ENCODE data around the gene AQP4.

Gene AQP4

DNA sequence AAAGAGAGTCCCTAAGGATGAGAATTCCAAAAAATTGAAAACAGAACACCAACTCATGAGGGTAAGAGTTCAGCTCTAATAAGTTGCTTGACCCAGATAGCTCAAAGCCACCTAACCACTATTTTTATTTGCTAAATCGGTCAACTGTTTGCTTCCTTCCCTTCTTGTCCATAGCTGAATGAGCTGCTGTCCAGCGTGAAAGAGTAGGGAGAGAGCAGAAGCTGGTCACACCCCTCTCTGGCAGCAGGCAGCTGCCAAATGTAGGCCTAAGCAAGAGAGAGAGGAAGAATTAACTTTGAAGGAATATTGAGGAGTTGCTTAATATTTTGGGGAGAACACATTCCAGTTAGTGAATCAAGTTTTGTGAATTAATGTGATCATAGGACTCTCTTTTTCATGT is 25.9 kb downstream of the AQP4 start:
- no peak for DNase-seq

DNA sequence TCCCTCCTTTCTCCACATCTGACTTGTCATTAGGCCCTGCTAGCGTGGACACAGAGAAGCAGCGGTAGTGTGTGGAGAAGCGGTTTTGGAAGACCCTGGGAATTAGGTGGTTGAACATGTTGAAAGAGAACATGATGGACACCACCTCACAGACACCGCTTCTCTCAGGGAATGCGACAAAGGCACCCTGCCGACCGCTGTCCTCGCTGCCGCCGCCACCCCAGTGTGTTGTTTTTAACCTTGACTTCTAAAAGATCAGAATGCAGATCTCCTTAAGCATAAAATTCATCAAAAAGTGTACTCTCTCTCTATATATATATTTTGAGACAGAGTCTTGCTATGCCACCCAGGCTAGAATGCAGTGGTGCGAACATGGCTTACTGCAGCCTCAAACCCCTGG is 33.2 kb downstream of the AQP4 start:
- DNase-seq, result no peak

GRCh38 chr18:26827581-26827980 is 37.9 kb downstream of the AQP4 start:
- DNase-seq, result no peak

DNA sequence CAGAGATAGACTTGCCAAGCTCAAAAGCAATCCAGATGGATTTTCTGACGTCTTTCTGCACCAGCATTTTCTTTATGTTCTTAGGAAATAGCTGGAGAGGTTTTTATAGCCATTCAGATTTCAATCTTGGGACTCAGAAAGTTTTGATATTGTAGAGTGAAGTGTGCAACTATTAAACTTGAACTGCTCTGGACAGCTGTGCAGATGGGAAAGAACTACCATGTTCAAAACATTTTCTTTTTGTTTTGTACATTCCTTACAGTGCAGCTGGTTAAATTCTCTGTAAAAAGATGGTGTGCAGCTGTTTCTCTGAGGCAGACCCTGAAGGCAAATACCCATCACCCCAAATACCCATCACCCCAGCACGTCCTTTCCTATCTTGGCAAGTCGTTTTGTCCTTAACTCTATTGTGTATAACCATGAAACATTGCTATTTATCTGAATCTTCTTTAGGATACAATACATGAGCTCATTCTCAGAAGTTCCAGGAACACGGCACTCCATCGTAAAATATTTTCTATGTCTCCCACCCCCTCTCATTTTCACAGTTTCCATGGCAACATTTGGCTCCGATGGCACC is 38.8 kb downstream of the AQP4 start:
- DNase-seq, result no peak

GRCh38 chr18:26821181-26821580 is 44.3 kb downstream of the AQP4 start:
- no peak for DNase-seq

DNA sequence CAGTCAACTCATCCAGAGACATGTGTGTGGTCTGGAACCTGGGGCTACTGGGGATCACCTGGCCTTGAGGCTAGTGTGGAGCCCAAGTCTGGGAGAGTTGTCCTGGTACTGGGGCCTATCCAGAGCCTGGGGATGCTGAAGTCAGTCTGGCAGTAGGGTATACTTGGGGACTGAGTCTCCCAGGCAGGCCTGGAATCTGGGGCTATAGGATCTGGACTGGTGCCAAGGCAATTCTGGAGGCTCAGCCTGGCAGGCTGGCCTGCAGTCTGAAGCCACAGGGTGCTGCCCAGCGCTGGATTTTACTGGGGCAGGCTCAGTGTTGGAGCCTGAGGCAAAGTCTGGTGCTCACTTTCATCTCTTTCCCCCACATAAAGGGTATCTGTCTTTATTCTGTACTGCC is 46.5 kb downstream of the AQP4 start:
- no peak for DNase-seq

- no peak for DNase-seq
Measured at GRCh38 chr18:26818461-26818860, 47.0 kb downstream of the AQP4 start.

GRCh38 chr18:26813043-26813442 is 52.5 kb downstream of the AQP4 start:
- DNase-seq, result no peak

GRCh38 chr18:26812462-26812861 is 53.0 kb downstream of the AQP4 start:
- DNase-seq, result no peak

DNA sequence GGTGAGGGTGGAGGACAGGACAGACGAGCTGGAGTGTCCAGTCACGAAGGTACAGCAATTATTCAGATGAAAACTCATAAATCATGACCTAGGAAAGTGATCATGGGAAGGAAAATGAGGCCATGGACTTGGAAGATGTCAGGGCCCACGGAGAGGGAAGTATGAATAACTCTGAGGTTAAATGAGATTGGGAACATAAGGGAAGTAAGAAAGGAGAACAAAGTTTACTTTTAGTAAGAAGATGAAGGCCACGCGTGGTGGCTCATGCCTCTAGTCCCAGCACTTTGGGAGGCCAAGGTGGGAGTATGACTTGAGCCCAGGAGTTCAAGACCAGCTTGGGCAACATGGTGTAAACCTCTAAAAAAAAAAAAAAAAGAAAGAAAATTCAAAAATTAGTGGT is 56.2 kb downstream of the AQP4 start:
- no peak for DNase-seq

DNA sequence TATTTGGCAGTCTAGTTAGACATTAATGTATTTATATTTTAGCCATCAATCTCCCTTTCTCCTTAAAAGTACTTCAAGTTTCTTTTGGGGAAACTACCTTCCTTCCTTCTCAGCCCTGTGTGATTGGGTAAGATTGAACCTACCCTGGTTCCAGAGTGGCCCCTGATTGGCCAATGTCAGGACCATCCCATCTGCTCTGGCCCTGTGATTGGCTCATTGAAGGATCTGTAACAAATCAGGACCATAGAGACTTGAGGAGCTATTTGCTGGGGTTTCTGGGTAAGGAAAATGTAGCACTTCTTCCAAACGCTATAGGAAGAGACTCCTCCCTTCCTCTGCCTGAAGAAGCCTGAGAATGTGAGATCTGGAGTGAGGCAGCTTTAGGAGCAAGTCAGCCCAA is 59.3 kb downstream of the AQP4 start:
- DNase-seq, result no peak

GRCh38 chr18:26804519-26804918 is 61.0 kb downstream of the AQP4 start:
- DNase-seq, result no peak

DNA sequence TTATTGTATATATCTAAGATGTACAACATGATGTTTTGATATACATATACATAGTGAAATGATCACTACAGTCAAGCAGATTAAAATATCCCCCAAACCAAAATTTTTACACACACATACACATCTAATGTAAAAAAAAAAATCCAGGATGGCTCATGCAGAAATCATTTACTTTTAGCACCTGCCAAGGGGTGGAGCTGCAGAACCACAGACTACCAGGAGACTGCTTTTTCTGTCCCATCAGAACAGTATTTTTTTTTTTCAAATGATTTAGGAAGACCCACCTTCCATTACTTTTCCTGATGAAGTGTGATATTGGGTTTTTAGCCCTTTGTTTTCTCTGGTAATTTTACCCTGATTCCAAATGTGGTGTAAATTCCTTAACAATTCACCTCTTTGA is 61.9 kb downstream of the AQP4 start:
- DNase-seq, result no peak

- no peak for DNase-seq
Measured at GRCh38 chr18:26802330-26803200, 62.9 kb downstream of the AQP4 start.
